Peyer's patch (tissue), 4 donors: ENCODE data around the gene GABBR2. TPM values are rescaled to one million over a fixed set of nuclear protein-coding genes. Genes with fewer than 3 reads are reported as not detected.

Experiments
- DNase-seq, 3 donors: peaks; one replicate each; pipeline ENCODE4 v3.0.0-alpha.2; 2017 to 2019
- H3K27ac ChIP-seq, 4 donors: fragments of 200-600 bp; sonication (generic); one replicate each; pipeline ENCODE4 v1.5.1; 2016 to 2019
- H3K27me3 ChIP-seq, 2 donors: fragments of 200-600 bp; sonication (generic); one replicate each; pipeline ENCODE4 v1.5.1; 2019
- H3K36me3 ChIP-seq, 3 donors: fragments of 200-600 bp; sonication (generic); one replicate each; pipeline ENCODE4 v1.5.1; 2016 to 2019
- H3K4me1 ChIP-seq, 4 donors: fragments of 200-600 bp; sonication (generic); one replicate each; pipeline ENCODE4 v1.5.1; 2016 to 2019
- H3K4me3 ChIP-seq, 4 donors: fragments of 200-600 bp; sonication (generic); 1 replicate in 3 of 4; 2 replicates in 1 of 4; pipeline ENCODE4 v1.5.1; 2016 to 2019; ENCODE audit warnings: mild to moderate bottlenecking in 1 of 4
- H3K9me3 ChIP-seq, 4 donors: fragments of 200-600 bp; sonication (generic); one replicate each; pipeline ENCODE4 v1.5.1; 2016 to 2019; ENCODE audit warnings: mild to moderate bottlenecking in 1 of 4
- CTCF ChIP-seq, 6 experiments: fragments of 450-650 bp in 4 of 6; fragments of 200-600 bp in 2 of 6; sonication (generic) in 1 of 6; IDR thresholded peaks; one replicate each; pipeline ENCODE4 v1.5.1; 2017 to 2019; ENCODE audit warnings: antibody characterized with exemption in 6 of 6, mild to moderate bottlenecking in 3 of 6, moderate library complexity in 1 of 6
- POLR2A ChIP-seq, 2 donors: fragments of 450-650 bp; IDR thresholded peaks; one replicate each; pipeline ENCODE4 v1.5.1; 2017; ENCODE audit warnings: antibody characterized with exemption in 2 of 2, mild to moderate bottlenecking in 2 of 2, moderate library complexity in 2 of 2
- total RNA-seq, 4 donors: library from RNA; depleted of rRNA; stranded (reverse); fragments of >200 nt; gene quantifications; one replicate each; pipeline ENCODE4 v1.1.0, GENCODE V29; 2016

Gene GABBR2
- total RNA-seq, 4 donors from 2014 or later = not detected

- TF ChIP-seq CTCF (IDR thresholded peaks at IDR 0.05) = no peak
- no peak for TF ChIP-seq POLR2A (IDR thresholded peaks at IDR 0.05)
- Histone ChIP-seq H3K36me3 (no peaks in the 10 kb centered on the region), H3K4me3 (no peak overlapping the region), H3K4me1 (no peaks in the 10 kb centered on the region), H3K27ac (no peak overlapping the region), H3K9me3 (no peaks in the 10 kb centered on the region), H3K27me3 (no peaks in the 10 kb centered on the region)
- no peak for DNase-seq
Measured at GRCh38 chr9:98427491-98427890, 281.2 kb downstream of the GABBR2 start.

- H3K27me3 ChIP-seq = no peaks in the 10 kb centered on the region
Measured at GRCh38 chr9:98425079-98425478, 283.7 kb downstream of the GABBR2 start.

GRCh38 chr9:98419260-98419603 lies 289.5 kb downstream of the GABBR2 start:
- Histone ChIP-seq H3K27ac (no peak overlapping the region), H3K4me3 (no peak overlapping the region), H3K27me3 (no peaks in the 10 kb centered on the region), H3K9me3 (no peaks in the 10 kb centered on the region), H3K36me3 (no peaks in the 10 kb centered on the region), H3K4me1 (no peaks in the 10 kb centered on the region)
- no peak for DNase-seq
- TF ChIP-seq POLR2A (IDR thresholded peaks at IDR 0.05) (no peak), CTCF (IDR thresholded peaks at IDR 0.05) (no peak)

More at GRCh38 chr9:98425079-98425478, 283.7 kb downstream of the GABBR2 start:
- Histone ChIP-seq H3K4me3 (no peak overlapping the region), H3K27ac (no peak overlapping the region), H3K36me3 (no peaks in the 10 kb centered on the region), H3K4me1 (no peaks in the 10 kb centered on the region), H3K9me3 (no peaks in the 10 kb centered on the region)
- no peak for DNase-seq
- TF ChIP-seq CTCF (IDR thresholded peaks at IDR 0.05) (no peak), POLR2A (IDR thresholded peaks at IDR 0.05) (no peak)

GRCh38 chr9:98418578-98419259 lies 290.0 kb downstream of the GABBR2 start:
- no peaks in the 10 kb centered on the region for H3K4me1 ChIP-seq
- H3K4me3 ChIP-seq = no peak overlapping the region
- H3K27me3 ChIP-seq = no peaks in the 10 kb centered on the region
- no peaks in the 10 kb centered on the region for H3K36me3 ChIP-seq
- DNase-seq = no peak
- no peak for TF ChIP-seq CTCF (IDR thresholded peaks at IDR 0.05)
- no peak for TF ChIP-seq POLR2A (IDR thresholded peaks at IDR 0.05)
- H3K9me3 ChIP-seq = no peaks in the 10 kb centered on the region
- H3K27ac ChIP-seq = no peak overlapping the region

- Histone ChIP-seq H3K4me1 (no peaks in the 10 kb centered on the region), H3K36me3 (no peaks in the 10 kb centered on the region), H3K4me3 (no peak overlapping the region), H3K27me3 (no peaks in the 10 kb centered on the region), H3K9me3 (no peaks in the 10 kb centered on the region), H3K27ac (no peak overlapping the region)
- no peak for TF ChIP-seq POLR2A (IDR thresholded peaks at IDR 0.05)
- TF ChIP-seq CTCF (IDR thresholded peaks at IDR 0.05) = no peak
- DNase-seq = no peak
Measured at GRCh38 chr9:98416294-98417248, 292.2 kb downstream of the GABBR2 start.
